GM18508 (cell line): ENCODE data around the gene MCF2L.

Experiments used
- ATAC-seq: cut with Tn5 transposase; IDR thresholded peaks from one replicate; pipeline ENCODE4 v1.9.1; 2021; ENCODE audit warnings: moderate number of reproducible peaks; ENCODE audit not compliant: insufficient read depth, unreplicated experiment

The MCF2L gene

GRCh38 chr13:113116871-113117271, 147.9 kb downstream of the MCF2L start:
- ATAC-seq: no peak

GRCh38 chr13:113117335-113117872, 148.4 kb downstream of the MCF2L start:
- ATAC-seq: no peak

DNA sequence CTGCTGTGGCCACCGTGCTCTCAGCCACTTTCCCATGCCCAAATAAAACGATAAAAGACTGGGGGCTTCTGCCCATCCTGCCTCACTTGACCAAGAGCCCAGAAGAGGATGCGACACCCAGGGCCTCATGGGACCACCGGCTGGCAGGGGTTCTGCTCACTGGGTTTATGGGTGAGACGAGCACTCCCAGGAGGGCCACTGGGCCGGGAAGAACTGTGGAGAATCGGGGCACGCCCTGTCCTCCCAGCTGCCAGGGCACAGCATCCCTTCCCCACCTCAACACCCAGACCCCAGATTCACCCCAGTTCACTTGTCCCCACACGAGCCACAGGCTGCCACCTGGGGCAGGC, 148.9 kb downstream of the MCF2L start:
- ATAC-seq: no peak

DNA sequence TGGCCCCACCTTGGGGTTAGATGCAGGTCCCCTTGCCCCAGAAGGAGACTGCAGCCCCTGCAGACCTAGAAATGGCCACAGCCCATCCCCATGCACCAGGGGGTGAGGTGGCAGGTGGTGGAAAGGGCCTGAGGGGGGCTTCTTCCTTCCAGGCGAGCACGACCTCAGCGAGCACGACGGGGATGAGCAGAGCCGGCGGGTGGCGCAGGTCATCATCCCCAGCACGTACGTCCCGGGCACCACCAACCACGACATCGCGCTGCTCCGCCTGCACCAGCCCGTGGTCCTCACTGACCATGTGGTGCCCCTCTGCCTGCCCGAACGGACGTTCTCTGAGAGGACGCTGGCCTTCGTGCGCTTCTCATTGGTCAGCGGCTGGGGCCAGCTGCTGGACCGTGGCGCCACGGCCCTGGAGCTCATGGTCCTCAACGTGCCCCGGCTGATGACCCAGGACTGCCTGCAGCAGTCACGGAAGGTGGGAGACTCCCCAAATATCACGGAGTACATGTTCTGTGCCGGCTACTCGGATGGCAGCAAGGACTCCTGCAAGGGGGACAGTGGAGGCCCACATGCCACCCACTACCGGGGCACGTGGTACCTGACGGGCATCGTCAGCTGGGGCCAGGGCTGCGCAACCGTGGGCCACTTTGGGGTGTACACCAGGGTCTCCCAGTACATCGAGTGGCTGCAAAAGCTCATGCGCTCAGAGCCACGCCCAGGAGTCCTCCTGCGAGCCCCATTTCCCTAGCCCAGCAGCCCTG, 149.4 kb downstream of the MCF2L start:
- ATAC-seq: no peak

GRCh38 chr13:113119166-113119821, 150.3 kb downstream of the MCF2L start:
- ATAC-seq: no peak

DNA sequence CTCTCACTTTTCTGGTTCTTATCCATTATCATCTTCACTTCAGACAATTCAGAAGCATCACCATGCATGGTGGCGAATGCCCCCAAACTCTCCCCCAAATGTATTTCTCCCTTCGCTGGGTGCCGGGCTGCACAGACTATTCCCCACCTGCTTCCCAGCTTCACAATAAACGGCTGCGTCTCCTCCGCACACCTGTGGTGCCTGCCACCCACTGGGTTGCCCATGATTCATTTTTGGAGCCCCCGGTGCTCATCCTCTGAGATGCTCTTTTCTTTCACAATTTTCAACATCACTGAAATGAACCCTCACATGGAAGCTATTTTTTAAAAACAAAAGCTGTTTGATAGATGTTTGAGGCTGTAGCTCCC, 150.8 kb downstream of the MCF2L start:
- ATAC-seq: no peak

- no peak for ATAC-seq
Observed at GRCh38 chr13:113120300-113121182, 151.5 kb downstream of the MCF2L start.

DNA sequence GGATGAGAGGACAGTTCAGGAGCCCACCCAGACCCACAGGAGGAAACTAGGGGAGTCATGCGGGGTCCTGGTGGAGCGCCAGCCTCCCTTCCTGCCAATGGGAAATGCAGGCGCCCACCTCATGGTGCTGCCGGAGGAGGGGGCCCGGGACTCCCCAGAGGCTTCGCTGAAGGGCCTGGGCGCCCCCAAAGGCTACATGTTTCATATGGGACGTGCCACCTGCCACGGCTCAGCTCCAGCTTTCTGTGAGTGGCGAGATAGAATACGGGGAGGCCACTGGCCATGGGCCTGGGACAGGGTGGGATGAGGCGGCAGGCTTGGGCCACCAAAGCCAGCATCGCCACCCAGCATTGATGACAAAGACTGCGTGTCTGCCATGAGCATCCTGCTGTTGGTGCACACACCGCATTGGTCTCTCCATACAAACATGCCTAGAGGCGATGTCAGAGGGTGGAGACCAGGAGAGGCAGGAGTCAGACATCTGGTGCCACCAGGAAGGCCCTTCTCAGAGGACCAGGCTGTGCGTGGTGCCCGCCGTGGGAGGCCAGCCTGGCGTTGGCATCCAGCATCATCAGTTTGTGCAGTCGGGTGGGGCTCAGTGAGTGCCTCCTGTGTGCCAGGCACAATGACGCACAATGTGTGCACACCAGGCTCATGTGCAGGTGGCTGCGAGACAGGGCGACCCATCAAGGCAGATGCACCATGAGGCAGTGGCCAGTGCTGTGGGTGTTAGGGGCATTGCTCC, 152.3 kb downstream of the MCF2L start:
- no peak for ATAC-seq

GRCh38 chr13:113121928-113122471, 153.0 kb downstream of the MCF2L start:
- ATAC-seq: no peak

- ATAC-seq: no peak
Observed at GRCh38 chr13:113122550-113123225, 153.7 kb downstream of the MCF2L start, which contains the start of gene F10. Gene F10 (plus strand): TSS chr13:113122799. CDS start chr13:113122856, 57 bp downstream.

GRCh38 chr13:113123226-113124201, 154.5 kb downstream of the MCF2L start:
- no peak for ATAC-seq

DNA sequence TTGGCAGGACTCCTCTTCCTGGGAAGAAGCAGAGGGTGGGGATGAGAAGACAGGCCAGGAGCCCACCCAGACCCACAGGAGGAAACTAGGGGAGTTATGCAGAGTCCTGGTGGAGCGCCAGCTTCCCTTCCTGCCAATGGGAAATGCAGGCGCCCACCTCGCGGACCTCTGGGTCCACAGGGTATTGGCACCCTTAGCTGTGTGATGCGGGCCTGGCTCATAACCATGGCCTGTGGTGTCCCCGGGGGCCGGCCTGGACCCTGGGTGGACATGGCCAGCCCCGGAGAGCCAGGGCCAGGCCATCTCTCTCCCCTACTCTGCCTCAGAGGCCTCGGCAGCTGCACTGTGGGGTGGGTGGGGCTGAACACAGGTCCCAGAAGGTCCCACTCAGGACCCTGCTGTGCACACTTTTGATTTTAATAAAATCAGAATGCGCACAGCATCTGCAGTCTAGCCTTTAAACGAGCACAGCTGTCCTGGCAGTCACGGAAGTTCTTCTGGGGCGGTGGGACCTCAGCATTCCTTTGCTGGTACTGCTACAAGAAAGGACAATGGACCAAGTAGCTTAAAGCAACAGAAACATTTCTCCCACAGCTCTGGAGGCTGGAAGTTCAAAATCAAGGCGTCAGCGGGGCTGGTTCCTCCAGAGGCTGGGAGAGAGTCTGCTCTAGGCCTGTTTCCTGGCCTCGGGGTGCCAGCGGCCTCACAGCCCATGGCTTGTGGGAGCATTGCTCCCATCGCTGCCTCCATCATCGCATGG, 155.4 kb downstream of the MCF2L start:
- ATAC-seq: no peak

DNA sequence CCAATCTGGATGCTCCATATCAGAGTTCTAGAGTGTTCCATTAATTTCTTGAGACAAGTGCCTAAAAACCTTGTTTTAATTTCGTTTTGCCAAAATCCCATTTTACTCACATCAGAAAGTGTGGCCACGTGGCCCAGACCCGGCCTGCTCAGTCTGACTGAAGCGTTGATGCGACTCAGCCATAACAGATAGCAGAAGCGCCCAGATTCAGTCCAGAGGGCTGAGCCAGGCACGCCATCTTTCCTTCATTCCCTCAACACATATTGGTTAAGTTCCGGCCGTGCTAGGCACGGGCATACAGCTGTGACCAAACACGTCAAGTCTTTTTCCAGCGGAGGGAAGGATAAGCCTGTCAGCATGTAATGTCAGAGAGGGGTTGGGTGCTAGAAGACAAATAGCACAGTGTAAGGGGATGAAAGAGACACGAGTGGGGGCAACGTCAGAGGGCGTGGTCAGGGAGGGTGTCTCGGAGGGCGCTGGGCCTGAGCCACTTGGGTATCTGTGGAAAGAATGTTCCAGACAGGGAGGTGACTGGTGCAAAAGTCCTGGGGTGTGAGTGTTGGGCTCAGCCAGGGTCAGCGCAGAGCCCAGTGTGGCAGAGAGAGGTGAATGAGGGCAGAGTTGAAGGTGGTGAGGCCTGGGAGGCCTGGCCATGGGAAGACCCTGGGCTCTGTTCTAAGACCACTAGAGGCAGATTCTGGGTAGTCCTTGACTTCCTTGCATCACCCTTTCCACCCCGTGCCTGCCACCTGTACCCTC, 156.7 kb downstream of the MCF2L start:
- ATAC-seq: no peak

DNA sequence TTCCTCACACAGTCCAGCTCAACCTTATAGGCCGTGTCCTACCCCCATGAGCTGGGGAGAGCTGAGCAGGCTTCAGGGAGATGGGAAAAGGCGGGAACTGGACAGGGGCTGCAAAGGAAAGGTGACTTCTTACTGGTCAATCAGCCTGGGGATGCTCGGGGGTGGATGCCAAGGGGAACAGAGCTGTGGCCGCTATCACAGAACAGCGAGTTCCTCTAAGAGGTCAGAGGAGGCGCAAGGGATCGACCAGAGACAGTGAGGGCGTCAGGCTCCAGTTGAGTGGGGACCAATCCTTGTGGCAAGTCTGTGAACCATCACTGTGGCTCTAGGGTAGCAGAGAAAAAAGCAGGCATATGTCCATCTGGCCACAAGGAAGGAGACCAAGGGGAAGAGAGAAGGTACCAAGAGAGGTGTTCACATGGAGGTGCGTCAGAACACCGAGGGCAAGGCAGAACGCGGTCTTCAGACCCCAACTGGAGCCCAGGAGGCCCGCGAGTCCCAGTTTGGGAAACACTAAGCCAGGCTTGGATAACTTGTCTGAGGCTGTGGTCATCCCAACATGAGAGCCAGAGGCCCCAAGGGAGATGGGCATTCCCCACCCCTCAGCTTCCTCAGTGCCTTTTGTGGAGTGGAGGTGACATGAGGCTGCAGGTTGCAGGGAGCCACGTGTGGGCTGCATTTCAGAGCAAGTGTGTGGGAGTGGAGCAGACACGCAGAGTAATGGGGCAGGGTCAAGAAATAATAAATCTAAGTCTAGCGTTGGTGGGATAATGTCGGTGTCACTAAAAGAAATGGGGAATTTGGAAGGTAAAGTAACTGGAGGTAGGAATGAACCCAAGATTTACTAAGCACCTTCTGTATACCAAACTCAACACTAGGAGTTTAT, 157.5 kb downstream of the MCF2L start:
- no peak for ATAC-seq

DNA sequence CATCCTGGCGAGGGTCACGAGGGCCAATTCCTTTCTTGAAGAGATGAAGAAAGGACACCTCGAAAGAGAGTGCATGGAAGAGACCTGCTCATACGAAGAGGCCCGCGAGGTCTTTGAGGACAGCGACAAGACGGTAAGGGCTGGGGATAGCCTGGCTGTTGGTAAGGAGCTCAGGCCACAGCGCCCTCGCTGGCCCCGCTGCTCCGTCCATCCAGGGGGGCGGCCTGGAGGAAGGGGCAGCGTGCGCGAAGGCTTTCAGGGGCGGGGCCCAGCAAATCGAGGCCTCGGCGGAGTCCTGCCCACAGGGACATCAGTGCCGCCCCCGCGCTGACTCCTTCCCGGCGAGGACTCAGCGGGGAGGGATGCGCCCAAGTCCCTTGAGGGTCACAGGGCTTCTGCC, 160.5 kb downstream of the MCF2L start:
- ATAC-seq: no peak
